ENCODE results near the gene ZDHHC19. TPM values are rescaled to one million over a fixed set of nuclear protein-coding genes. Genes with fewer than 3 reads are reported as not detected.
"Not testable (repeated sequence)": the region's sequence is repeated elsewhere in the genome, so short reads cannot be mapped to it uniquely, and the experiment has no call there.

ZDHHC19 gene
- total RNA-seq, 1 experiment from 2014 or later: not detected

GRCh38 chr3:196216681-196217211 is 5.5 kb upstream of the ZDHHC19 start:
- Mint-ChIP-seq H3K36me3 (ENCODE audit: insufficient read depth, unreplicated experiment) (no peaks in the 10 kb centered on the region), H3K27me3 (ENCODE audit: insufficient read depth, unreplicated experiment) (peaks cover 11% of the 10 kb centered on the region), H3K27ac (ENCODE audit: low read depth, unreplicated experiment) (no peak overlapping the region), H3K4me3 (ENCODE audit: unreplicated experiment) (no peak overlapping the region), H3K9me3 (ENCODE audit: unreplicated experiment) (no peaks in the 10 kb centered on the region), H3K4me1 (ENCODE audit: insufficient read depth, unreplicated experiment) (peaks cover 7% of the 10 kb centered on the region)
- no TSS peak for BruUV-seq (replicated peaks)
- intact Hi-C loops (cut with micrococcal nuclease): no loop called here
- no peak for TF ChIP-seq CTCF (IDR thresholded peaks at IDR 0.05; ENCODE audit: unreplicated experiment)
- no peak for DNase-seq (ENCODE audit: unreplicated experiment)
- CTCF ChIA-PET: interaction anchor here (0.7 to 1.3 kb wide), 2 partner anchors 11 to 143 kb away, joined by 3 to 4 read pairs; no protein-coding TSS in a partner anchor
- POLR2A ChIA-PET: no interaction called here

- H3K4me1 Mint-ChIP-seq (ENCODE audit: insufficient read depth, unreplicated experiment): peaks cover 7% of the 10 kb centered on the region
- POLR2A ChIA-PET: interaction anchor here (0.7 kb wide), 1 partner anchor 33 kb away, joined by 5 read pairs; no protein-coding TSS in a partner anchor
- H3K9me3 Mint-ChIP-seq (ENCODE audit: unreplicated experiment): no peaks in the 10 kb centered on the region
- no peaks in the 10 kb centered on the region for H3K36me3 Mint-ChIP-seq (ENCODE audit: insufficient read depth, unreplicated experiment)
- no TSS peak for BruUV-seq (replicated peaks)
- no peak for TF ChIP-seq CTCF (IDR thresholded peaks at IDR 0.05; ENCODE audit: unreplicated experiment)
- H3K4me3 Mint-ChIP-seq (ENCODE audit: unreplicated experiment): no peak within 1 kb of the TSS
- CTCF ChIA-PET: interaction anchor here (1.3 kb wide), 1 partner anchor 143 kb away, joined by 3 read pairs; no protein-coding TSS in a partner anchor
- H3K27me3 Mint-ChIP-seq (ENCODE audit: insufficient read depth, unreplicated experiment): peaks cover 11% of the 10 kb centered on the region
- intact Hi-C loops (cut with micrococcal nuclease): no loop called here
- DNase-seq (ENCODE audit: unreplicated experiment): peak; percentile 41
- no peak within 1 kb of the TSS for H3K27ac Mint-ChIP-seq (ENCODE audit: low read depth, unreplicated experiment)
Measured at GRCh38 chr3:196216089-196216564, 4.9 kb upstream of the ZDHHC19 start, which contains the start of gene SLC51A. Gene SLC51A (plus strand): TSS chr3:196216534. CDS start chr3:196216713, 179 bp downstream.

- Mint-ChIP-seq H3K9me3 (ENCODE audit: unreplicated experiment) (no peaks in the 10 kb centered on the region), H3K4me3 (ENCODE audit: unreplicated experiment) (no peak overlapping the region), H3K4me1 (ENCODE audit: insufficient read depth, unreplicated experiment) (peaks cover 7% of the 10 kb centered on the region), H3K36me3 (ENCODE audit: insufficient read depth, unreplicated experiment) (no peaks in the 10 kb centered on the region), H3K27me3 (ENCODE audit: insufficient read depth, unreplicated experiment) (peaks cover 14% of the 10 kb centered on the region), H3K27ac (ENCODE audit: low read depth, unreplicated experiment) (no peak overlapping the region)
- CTCF ChIA-PET: interaction anchor here (1.3 kb wide), 1 partner anchor 142 kb away, joined by 3 read pairs; no protein-coding TSS in a partner anchor
- POLR2A ChIA-PET: interaction anchor here (0.7 kb wide), 1 partner anchor 33 kb away, joined by 5 read pairs; no protein-coding TSS in a partner anchor
- no peak for TF ChIP-seq CTCF (IDR thresholded peaks at IDR 0.05; ENCODE audit: unreplicated experiment)
- DNase-seq (ENCODE audit: unreplicated experiment): no peak
- intact Hi-C loops (cut with micrococcal nuclease): no loop called here
- no TSS peak for BruUV-seq (replicated peaks)
Measured at GRCh38 chr3:196215493-196216020, 4.4 kb upstream of the ZDHHC19 start.

- no TSS peak for BruUV-seq (replicated peaks)
- no peak for DNase-seq (ENCODE audit: unreplicated experiment)
- Mint-ChIP-seq H3K9me3 (ENCODE audit: unreplicated experiment) (no peaks in the 10 kb centered on the region), H3K4me3 (ENCODE audit: unreplicated experiment) (no peak overlapping the region), H3K27me3 (ENCODE audit: insufficient read depth, unreplicated experiment) (peaks cover 20% of the 10 kb centered on the region), H3K4me1 (ENCODE audit: insufficient read depth, unreplicated experiment) (peaks cover 7% of the 10 kb centered on the region), H3K27ac (ENCODE audit: low read depth, unreplicated experiment) (no peak overlapping the region), H3K36me3 (ENCODE audit: insufficient read depth, unreplicated experiment) (no peaks in the 10 kb centered on the region)
- intact Hi-C loops (cut with micrococcal nuclease): no loop called here
- ChIA-PET CTCF (no interaction called here), POLR2A (no interaction called here)
- TF ChIP-seq CTCF (IDR thresholded peaks at IDR 0.05; ENCODE audit: unreplicated experiment): no peak
Measured at GRCh38 chr3:196214783-196215441, 3.7 kb upstream of the ZDHHC19 start.

- intact Hi-C loops (cut with micrococcal nuclease): loop anchor here (5.0 kb wide), 1 partner anchor 307 kb away; the partner anchor contains the start of gene SMCO1
- POLR2A ChIA-PET; H3K4me3 Mint-ChIP-seq (ENCODE audit: unreplicated experiment); H3K27ac Mint-ChIP-seq (ENCODE audit: low read depth, unreplicated experiment); BruUV-seq (replicated peaks); CTCF ChIA-PET; DNase-seq (ENCODE audit: unreplicated experiment); H3K4me1 Mint-ChIP-seq (ENCODE audit: insufficient read depth, unreplicated experiment); H3K36me3 Mint-ChIP-seq (ENCODE audit: insufficient read depth, unreplicated experiment); H3K9me3 Mint-ChIP-seq (ENCODE audit: unreplicated experiment): not testable (repeated sequence)
- peaks cover 14% of the 10 kb centered on the region for H3K27me3 Mint-ChIP-seq (ENCODE audit: insufficient read depth, unreplicated experiment)
Measured at GRCh38 chr3:196209944-196210672, 1.1 kb downstream of the ZDHHC19 start.
